H9 (cell line): ENCODE measurements around the gene UQCR10. TPM values are rescaled to one million over a fixed set of nuclear protein-coding genes. Genes with fewer than 3 reads are reported as not detected.

ENCODE experiments used
- DNase-seq: peaks from one replicate; pipeline ENCODE4 v3.0.0-alpha.2; 2017
- H2AFZ ChIP-seq: one replicate; pipeline ENCODE4 v1.6.1; 2013; ENCODE audit warnings: mild to moderate bottlenecking, low read length, control low read depth, moderate library complexity
- H2AK5ac ChIP-seq: 2 replicates; pipeline ENCODE4 v1.6.1; 2013; ENCODE audit warnings: low read length, control low read depth, mixed read lengths; ENCODE audit not compliant: insufficient read length
- H2BK120ac ChIP-seq: one replicate; pipeline ENCODE4 v1.6.1; 2013; ENCODE audit warnings: low read depth, mild to moderate bottlenecking, low read length, control low read depth, inconsistent platforms; ENCODE audit not compliant: poor library complexity, severe bottlenecking
- H2BK12ac ChIP-seq: 2 replicates; pipeline ENCODE4 v1.6.1; 2013; ENCODE audit warnings: low read length, control low read depth, mixed read lengths, low read depth; ENCODE audit not compliant: insufficient read length
- H2BK15ac ChIP-seq: 2 replicates; pipeline ENCODE4 v1.6.1; 2013; ENCODE audit warnings: low read depth, low read length, control low read depth
- H2BK20ac ChIP-seq: one replicate; pipeline ENCODE4 v1.6.1; 2013; ENCODE audit warnings: low read depth, mild to moderate bottlenecking, low read length, control low read depth, inconsistent platforms; ENCODE audit not compliant: poor library complexity, severe bottlenecking
- H2BK5ac ChIP-seq: 2 replicates; pipeline ENCODE4 v1.6.1; 2013; ENCODE audit warnings: low read length, control low read depth, mixed read lengths; ENCODE audit not compliant: insufficient read length
- H3K14ac ChIP-seq: 2 replicates; pipeline ENCODE4 v1.6.1; 2013; ENCODE audit warnings: low read length, control low read depth; ENCODE audit not compliant: insufficient read depth
- H3K18ac ChIP-seq: 2 replicates; pipeline ENCODE4 v1.6.1; 2013; ENCODE audit warnings: low read depth, mild to moderate bottlenecking, mixed read lengths, low read length, control low read depth; ENCODE audit not compliant: insufficient read length
- H3K23ac ChIP-seq: 2 replicates; pipeline ENCODE4 v1.6.1; 2013; ENCODE audit warnings: low read length, control low read depth, mixed read lengths, low read depth; ENCODE audit not compliant: insufficient read length
- H3K23me2 ChIP-seq: 2 replicates; pipeline ENCODE4 v1.6.1; 2013; ENCODE audit warnings: low read depth, mild to moderate bottlenecking, mixed read lengths, low read length, control low read depth; ENCODE audit not compliant: insufficient read length, poor library complexity, severe bottlenecking
- H3K27ac ChIP-seq: 2 replicates; pipeline ENCODE4 v1.5.1; 2013; ENCODE audit warnings: low read length, control low read depth, mixed read lengths, low read depth; ENCODE audit not compliant: insufficient read length
- H3K27me3 ChIP-seq: 2 replicates; pipeline ENCODE4 v1.6.1; 2013; ENCODE audit warnings: low read length, control low read depth, inconsistent platforms; ENCODE audit not compliant: insufficient read depth
- H3K4ac ChIP-seq: 2 replicates; pipeline ENCODE4 v1.6.1; 2013; ENCODE audit warnings: low read depth, mild to moderate bottlenecking, control low read depth, inconsistent platforms, low read length, moderate library complexity
- H3K4me1 ChIP-seq: 2 replicates; pipeline ENCODE4 v1.6.1; 2013; ENCODE audit warnings: low read length, control low read depth, inconsistent platforms; ENCODE audit not compliant: insufficient read depth
- H3K4me2 ChIP-seq: 2 replicates; pipeline ENCODE4 v1.6.1; 2013; ENCODE audit warnings: low read length, control low read depth, mixed read lengths; ENCODE audit not compliant: insufficient read length, insufficient read depth
- H3K56ac ChIP-seq: 2 replicates; pipeline ENCODE4 v1.6.1; 2013; ENCODE audit warnings: low read depth, mild to moderate bottlenecking, mixed read lengths, low read length, control low read depth; ENCODE audit not compliant: insufficient read length
- H3K79me1 ChIP-seq: 2 replicates; pipeline ENCODE4 v1.6.1; 2013; ENCODE audit warnings: low read depth, mild to moderate bottlenecking, moderate library complexity, low read length, control low read depth, inconsistent platforms; ENCODE audit not compliant: insufficient read depth, poor library complexity, severe bottlenecking
- H3K79me2 ChIP-seq: 2 replicates; pipeline ENCODE4 v1.6.1; 2013; ENCODE audit warnings: low read length, control low read depth, inconsistent platforms; ENCODE audit not compliant: insufficient read depth
- H3K9ac ChIP-seq: 2 replicates; pipeline ENCODE4 v1.6.1; 2013; ENCODE audit warnings: low read length, control low read depth, mixed read lengths; ENCODE audit not compliant: insufficient read length; ENCODE audit errors: extremely low read depth
- H3K9me3 ChIP-seq: one replicate; pipeline ENCODE4 v1.6.1; 2013; ENCODE audit warnings: low read depth, low read length, inconsistent platforms; ENCODE audit not compliant: control insufficient read depth
- H3T11ph ChIP-seq: one replicate; pipeline ENCODE4 v1.6.1; 2013; ENCODE audit warnings: mild to moderate bottlenecking, low read length, control low read depth, inconsistent platforms
- H4K20me1 ChIP-seq: one replicate; pipeline ENCODE4 v1.6.1; 2013; ENCODE audit not compliant: control insufficient read depth, insufficient read length, insufficient read depth
- H4K5ac ChIP-seq: 2 replicates; pipeline ENCODE4 v1.6.1; 2013; ENCODE audit warnings: low read depth, mild to moderate bottlenecking, mixed read lengths, low read length, control low read depth; ENCODE audit not compliant: insufficient read length
- H4K8ac ChIP-seq: replicated peaks from 2 replicates; pipeline ENCODE4 v1.6.1; 2013; ENCODE audit warnings: low read length, control low read depth, mixed read lengths, low read depth; ENCODE audit not compliant: insufficient read length
- H4K91ac ChIP-seq: 2 replicates; pipeline ENCODE4 v1.6.1; 2013; ENCODE audit warnings: low read depth, mild to moderate bottlenecking, moderate library complexity, mixed read lengths, low read length, control low read depth; ENCODE audit not compliant: insufficient read length
- H3K27ac Mint-ChIP-seq, 3 experiments: 2 replicates in 2 of 3; 3 replicates in 1 of 3; pipeline ENCODE4 v1.8.0; 2020 to 2021; ENCODE audit warnings: mixed read lengths in 3 of 3, mild to moderate bottlenecking in 1 of 3, moderate library complexity in 1 of 3
- H3K27me3 Mint-ChIP-seq: 2 replicates; pipeline ENCODE4 v1.8.0; 2021; ENCODE audit warnings: low read depth, mild to moderate bottlenecking, moderate library complexity, mixed read lengths
- H3K36me3 Mint-ChIP-seq, 3 experiments: 2 replicates in 2 of 3; 3 replicates in 1 of 3; pipeline ENCODE4 v1.8.0; 2020 to 2021; ENCODE audit warnings: low read depth in 3 of 3, mixed read lengths in 3 of 3; ENCODE audit not compliant: insufficient read depth in 1 of 3
- H3K4me1 Mint-ChIP-seq, 2 experiments: 2 replicates each; pipeline ENCODE4 v1.8.0; 2020; ENCODE audit warnings: mixed read lengths in 2 of 2
- H3K4me3 Mint-ChIP-seq, 2 experiments: 2 replicates in 1 of 2; 3 replicates in 1 of 2; pipeline ENCODE4 v1.8.0; 2020 to 2021; ENCODE audit warnings: mild to moderate bottlenecking in 2 of 2, mixed read lengths in 2 of 2, moderate library complexity in 1 of 2
- H3K9me3 Mint-ChIP-seq, 2 experiments: 2 replicates in 1 of 2; 3 replicates in 1 of 2; pipeline ENCODE4 v1.8.0; 2020; ENCODE audit warnings: mild to moderate bottlenecking in 2 of 2, mixed read lengths in 2 of 2, moderate library complexity in 1 of 2
- CTCF ChIP-seq: fragments of 200-600 bp; sonication (generic); conservative IDR thresholded peaks from 3 replicates; pipeline ENCODE4 v1.8.0; 2021; ENCODE audit warnings: antibody characterized with exemption, mild to moderate bottlenecking
- WGBS: extraction: QIAGEN DNeasy Blood & Tissue Kit; methylation state at CpG from one replicate; pipeline ENCODE4 v1.1.7; 2013; ENCODE audit warnings: missing lambda C conversion rate, low lambda C conversion rate, mixed read lengths; ENCODE audit not compliant: insufficient read length; ENCODE audit errors: extremely low coverage; 5-methylcytosine and 5-hydroxymethylcytosine counted together
- total RNA-seq: library from RNA; stranded (reverse); gene quantifications from 2 replicates; pipeline ENCODE4 v1.2.1, GENCODE V29; 2021

UQCR10 gene
- total RNA-seq, 1 experiment from 2014 or later: 124 TPM

GRCh38 chr22:29815580-29815979 lies 48.4 kb downstream of the UQCR10 start:
- Histone ChIP-seq H3K27me3 (no peaks in the 10 kb centered on the region), H3K23ac (no peak overlapping the region), H2AK5ac (no peak overlapping the region), H2BK15ac (no peak overlapping the region), H2AFZ (no peak overlapping the region), H3K56ac (no peak overlapping the region), H2BK12ac (no peak overlapping the region), H4K8ac (no peak overlapping the region), H2BK5ac (no peak overlapping the region), H4K20me1 (no peaks in the 10 kb centered on the region), H2BK20ac (no peak overlapping the region), H3K18ac (no peak overlapping the region), H3K4me2 (no peak overlapping the region), H3K9me3 (no peaks in the 10 kb centered on the region), H3T11ph (no peak overlapping the region), H3K79me2 (no peaks in the 10 kb centered on the region), H3K27ac (no peak overlapping the region), H3K4ac (no peak overlapping the region), H3K14ac (no peak overlapping the region), H2BK120ac (no peak overlapping the region), H3K79me1 (no peaks in the 10 kb centered on the region), H3K9ac (no peak overlapping the region), H4K5ac (no peak overlapping the region), H4K91ac (no peak overlapping the region), H3K23me2 (no peaks in the 10 kb centered on the region), H3K4me1 (no peaks in the 10 kb centered on the region)
- Mint-ChIP-seq H3K27me3 (peaks cover 2% of the 10 kb centered on the region; the same call in 1 of the 2 replicates), H3K36me3 (peaks cover 8 to 77% (median 64%) of the 10 kb centered on the region in 3 experiments; a peak in 6 of 7 replicates), H3K4me3 (no peak overlapping the region), H3K27ac (peak overlapping the region in 2 of 3 experiments; percentile 56 to 66; a peak in 3 of 7 replicates), H3K4me1 (peaks cover 0 to 11% of the 10 kb centered on the region in 2 experiments; a peak in 2 of 4 replicates), H3K9me3 (no peaks in the 10 kb centered on the region)
- no peak for DNase-seq
- TF ChIP-seq CTCF: no peak
- WGBS: no CpG with 5 or more reads among the region's 4 CpGs
